WTC11 (cell line): ENCODE data around the gene ASB11. TPM values are rescaled to one million over a fixed set of nuclear protein-coding genes. Genes with fewer than 3 reads are reported as not detected.
"Not testable (repeated sequence)": the region's sequence is repeated elsewhere in the genome, so short reads cannot be mapped to it uniquely, and the experiment has no call there.

Experiments
- ATAC-seq: fragments of 200-7000 bp; cut with Tn5 transposase; 2 replicates; pipeline ENCODE4 v1.10.0; 2021; ENCODE audit warnings: mild to moderate bottlenecking, moderate library complexity
- CTCF ChIA-PET: fragments of 300-600 bp; sonication (Branson Sonifier 250); formaldehyde crosslinking; loops from one replicate; lab custom pipeline; 2021; ENCODE audit warnings: antibody characterized with exemption; lab: Charles Lee
- POLR2A ChIA-PET: fragments of 350-600 bp; sonication (Branson Sonifier 250); formaldehyde crosslinking; loops from one replicate; lab custom pipeline; 2021; ENCODE audit warnings: antibody characterized with exemption; lab: Charles Lee
- DNase-seq: peaks from one replicate; pipeline ENCODE4 v3.0.0; 2021; ENCODE audit warnings: low spot score
- H3K27ac Mint-ChIP-seq: 2 replicates; pipeline ENCODE4 v1.8.0; 2021; ENCODE audit warnings: mixed read lengths
- H3K27me3 Mint-ChIP-seq: 2 replicates; pipeline ENCODE4 v1.8.0; 2021; ENCODE audit warnings: low read depth, mild to moderate bottlenecking, moderate library complexity, mixed read lengths
- H3K36me3 Mint-ChIP-seq: 2 replicates; pipeline ENCODE4 v1.8.0; 2021; ENCODE audit warnings: mixed read lengths
- H3K4me1 Mint-ChIP-seq: 2 replicates; pipeline ENCODE4 v1.8.0; 2022; ENCODE audit warnings: mixed read lengths
- H3K4me3 Mint-ChIP-seq: 2 replicates; pipeline ENCODE4 v1.8.0; 2021; ENCODE audit warnings: mild to moderate bottlenecking, moderate library complexity, mixed read lengths
- H3K9me3 Mint-ChIP-seq: 2 replicates; pipeline ENCODE4 v1.8.0; 2021; ENCODE audit warnings: mixed read lengths
- HMGA2 ChIP-seq: fragments of 250-450 bp; sonication (Bioruptor Pico); IDR thresholded peaks from 2 replicates; pipeline ENCODE4 v1.4.0; 2021; ENCODE audit warnings: mild to moderate bottlenecking, moderate library complexity
- NFATC4 ChIP-seq: fragments of 250-450 bp; sonication (Bioruptor Pico); IDR thresholded peaks from 2 replicates; pipeline ENCODE4 v1.9.0; 2021; ENCODE audit warnings: mild to moderate bottlenecking
- NR2C2 ChIP-seq: sonication (generic); formaldehyde crosslinking; IDR thresholded peaks from 2 replicates; pipeline ENCODE4 v1.8.0; 2022; ENCODE audit warnings: mild to moderate bottlenecking, missing genetic modification reagents
- NR3C1 ChIP-seq: sonication (generic); formaldehyde crosslinking; conservative IDR thresholded peaks from 2 replicates; pipeline ENCODE4 v1.8.1; 2023; ENCODE audit warnings: low read depth, mild to moderate bottlenecking, missing genetic modification reagents
- SMAD4 ChIP-seq: sonication (generic); formaldehyde crosslinking; IDR thresholded peaks from 2 replicates; pipeline ENCODE4 v1.8.0; 2022; ENCODE audit warnings: mild to moderate bottlenecking, missing genetic modification reagents
- ZNF121 ChIP-seq: sonication (generic); formaldehyde crosslinking; IDR thresholded peaks from 2 replicates; pipeline ENCODE4 v1.8.0; 2023; ENCODE audit warnings: missing genetic modification reagents
- ZNF138 ChIP-seq: sonication (generic); formaldehyde crosslinking; conservative IDR thresholded peaks from 2 replicates; pipeline ENCODE4 v1.8.1; 2022; ENCODE audit warnings: mild to moderate bottlenecking, moderate library complexity, missing genetic modification reagents
- ZNF263 ChIP-seq: sonication (generic); formaldehyde crosslinking; IDR thresholded peaks from 2 replicates; pipeline ENCODE4 v1.8.1; 2022; ENCODE audit warnings: low read depth, mild to moderate bottlenecking, moderate library complexity, missing genetic modification reagents
- ZNF416 ChIP-seq: fragments of 250-450 bp; sonication (Bioruptor Pico); IDR thresholded peaks from 2 replicates; pipeline ENCODE4 v1.9.0; 2021; ENCODE audit warnings: mild to moderate bottlenecking, inconsistent platforms
- total RNA-seq: library from RNA; stranded (reverse); gene quantifications from 3 replicates; pipeline ENCODE4 v1.2.3, GENCODE V29; 2021
- TF ChIP-seq, protein P1 (sequence below): sonication (generic); formaldehyde crosslinking; IDR thresholded peaks from 2 replicates; pipeline ENCODE4 v1.8.1; 2022; ENCODE audit warnings: low read depth, missing genetic modification reagents, borderline replicate concordance
- TF ChIP-seq, protein P2 (sequence below): sonication (generic); formaldehyde crosslinking; IDR thresholded peaks from 2 replicates; pipeline ENCODE4 v1.8.0; 2023; ENCODE audit warnings: missing genetic modification reagents, mild to moderate bottlenecking, borderline replicate concordance
- TF ChIP-seq, protein P3 (sequence below): sonication (generic); formaldehyde crosslinking; IDR thresholded peaks from 2 replicates; pipeline ENCODE4 v1.8.1; 2022; ENCODE audit warnings: low read depth, mild to moderate bottlenecking, moderate library complexity, missing genetic modification reagents, borderline replicate concordance
- TF ChIP-seq, protein P4 (sequence below): fragments of 250-450 bp; sonication (Bioruptor Pico); conservative IDR thresholded peaks from 2 replicates; pipeline ENCODE4 v1.9.0; 2021; ENCODE audit warnings: mild to moderate bottlenecking
- TF ChIP-seq, protein P5 (sequence below): sonication (generic); formaldehyde crosslinking; IDR thresholded peaks from 2 replicates; pipeline ENCODE4 v1.8.1; 2022; ENCODE audit warnings: missing genetic modification reagents, borderline replicate concordance
- TF ChIP-seq, protein P6 (sequence below): fragments of 250-450 bp; sonication (Bioruptor Pico); IDR thresholded peaks from 2 replicates; pipeline ENCODE4 v1.9.0; 2021; ENCODE audit warnings: moderate library complexity, mild to moderate bottlenecking, inconsistent platforms, borderline replicate concordance
- TF ChIP-seq, protein P7 (sequence below): sonication (generic); formaldehyde crosslinking; IDR thresholded peaks from 2 replicates; pipeline ENCODE4 v1.8.0; 2023; ENCODE audit warnings: mild to moderate bottlenecking, missing genetic modification reagents
- TF ChIP-seq, protein P8 (sequence below): sonication (generic); formaldehyde crosslinking; IDR thresholded peaks from 2 replicates; pipeline ENCODE4 v1.8.1; 2022; ENCODE audit warnings: mild to moderate bottlenecking, moderate library complexity, missing genetic modification reagents

The ASB11 gene
- total RNA-seq, 1 experiment from 2014 or later: not detected

DNA sequence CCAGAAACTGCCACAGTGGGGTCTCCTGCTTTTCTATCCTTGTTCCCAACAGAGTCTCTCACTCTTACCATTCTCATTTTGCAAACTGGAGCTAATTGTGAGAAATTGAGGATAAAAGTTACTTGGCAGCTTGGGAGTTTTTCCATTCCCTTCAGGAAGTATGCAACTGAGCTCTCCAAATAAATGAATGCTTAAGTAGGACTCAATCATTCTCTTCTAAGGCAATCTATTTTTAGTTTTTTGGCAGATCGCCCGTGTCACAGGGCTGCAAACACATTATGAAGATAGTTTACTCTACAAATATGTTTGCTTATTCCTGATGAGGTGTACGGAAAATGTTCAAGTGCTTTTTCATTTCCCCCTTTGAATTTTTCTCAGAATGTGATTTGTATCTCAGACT lies 5.3 kb downstream of the ASB11 start (continued):
- TF ChIP-seq, protein P1, sequence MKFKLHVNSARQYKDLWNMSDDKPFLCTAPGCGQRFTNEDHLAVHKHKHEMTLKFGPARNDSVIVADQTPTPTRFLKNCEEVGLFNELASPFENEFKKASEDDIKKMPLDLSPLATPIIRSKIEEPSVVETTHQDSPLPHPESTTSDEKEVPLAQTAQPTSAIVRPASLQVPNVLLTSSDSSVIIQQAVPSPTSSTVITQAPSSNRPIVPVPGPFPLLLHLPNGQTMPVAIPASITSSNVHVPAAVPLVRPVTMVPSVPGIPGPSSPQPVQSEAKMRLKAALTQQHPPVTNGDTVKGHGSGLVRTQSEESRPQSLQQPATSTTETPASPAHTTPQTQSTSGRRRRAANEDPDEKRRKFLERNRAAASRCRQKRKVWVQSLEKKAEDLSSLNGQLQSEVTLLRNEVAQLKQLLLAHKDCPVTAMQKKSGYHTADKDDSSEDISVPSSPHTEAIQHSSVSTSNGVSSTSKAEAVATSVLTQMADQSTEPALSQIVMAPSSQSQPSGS (CRISPR knock-in tag): no peak
- no peak for TF ChIP-seq SMAD4 (CRISPR knock-in tag)
- TF ChIP-seq, protein P2, sequence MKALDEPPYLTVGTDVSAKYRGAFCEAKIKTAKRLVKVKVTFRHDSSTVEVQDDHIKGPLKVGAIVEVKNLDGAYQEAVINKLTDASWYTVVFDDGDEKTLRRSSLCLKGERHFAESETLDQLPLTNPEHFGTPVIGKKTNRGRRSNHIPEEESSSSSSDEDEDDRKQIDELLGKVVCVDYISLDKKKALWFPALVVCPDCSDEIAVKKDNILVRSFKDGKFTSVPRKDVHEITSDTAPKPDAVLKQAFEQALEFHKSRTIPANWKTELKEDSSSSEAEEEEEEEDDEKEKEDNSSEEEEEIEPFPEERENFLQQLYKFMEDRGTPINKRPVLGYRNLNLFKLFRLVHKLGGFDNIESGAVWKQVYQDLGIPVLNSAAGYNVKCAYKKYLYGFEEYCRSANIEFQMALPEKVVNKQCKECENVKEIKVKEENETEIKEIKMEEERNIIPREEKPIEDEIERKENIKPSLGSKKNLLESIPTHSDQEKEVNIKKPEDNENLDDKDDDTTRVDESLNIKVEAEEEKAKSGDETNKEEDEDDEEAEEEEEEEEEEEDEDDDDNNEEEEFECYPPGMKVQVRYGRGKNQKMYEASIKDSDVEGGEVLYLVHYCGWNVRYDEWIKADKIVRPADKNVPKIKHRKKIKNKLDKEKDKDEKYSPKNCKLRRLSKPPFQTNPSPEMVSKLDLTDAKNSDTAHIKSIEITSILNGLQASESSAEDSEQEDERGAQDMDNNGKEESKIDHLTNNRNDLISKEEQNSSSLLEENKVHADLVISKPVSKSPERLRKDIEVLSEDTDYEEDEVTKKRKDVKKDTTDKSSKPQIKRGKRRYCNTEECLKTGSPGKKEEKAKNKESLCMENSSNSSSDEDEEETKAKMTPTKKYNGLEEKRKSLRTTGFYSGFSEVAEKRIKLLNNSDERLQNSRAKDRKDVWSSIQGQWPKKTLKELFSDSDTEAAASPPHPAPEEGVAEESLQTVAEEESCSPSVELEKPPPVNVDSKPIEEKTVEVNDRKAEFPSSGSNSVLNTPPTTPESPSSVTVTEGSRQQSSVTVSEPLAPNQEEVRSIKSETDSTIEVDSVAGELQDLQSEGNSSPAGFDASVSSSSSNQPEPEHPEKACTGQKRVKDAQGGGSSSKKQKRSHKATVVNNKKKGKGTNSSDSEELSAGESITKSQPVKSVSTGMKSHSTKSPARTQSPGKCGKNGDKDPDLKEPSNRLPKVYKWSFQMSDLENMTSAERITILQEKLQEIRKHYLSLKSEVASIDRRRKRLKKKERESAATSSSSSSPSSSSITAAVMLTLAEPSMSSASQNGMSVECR (CRISPR knock-in tag): no peak
- no peak for TF ChIP-seq ZNF416
- TF ChIP-seq, protein P3, sequence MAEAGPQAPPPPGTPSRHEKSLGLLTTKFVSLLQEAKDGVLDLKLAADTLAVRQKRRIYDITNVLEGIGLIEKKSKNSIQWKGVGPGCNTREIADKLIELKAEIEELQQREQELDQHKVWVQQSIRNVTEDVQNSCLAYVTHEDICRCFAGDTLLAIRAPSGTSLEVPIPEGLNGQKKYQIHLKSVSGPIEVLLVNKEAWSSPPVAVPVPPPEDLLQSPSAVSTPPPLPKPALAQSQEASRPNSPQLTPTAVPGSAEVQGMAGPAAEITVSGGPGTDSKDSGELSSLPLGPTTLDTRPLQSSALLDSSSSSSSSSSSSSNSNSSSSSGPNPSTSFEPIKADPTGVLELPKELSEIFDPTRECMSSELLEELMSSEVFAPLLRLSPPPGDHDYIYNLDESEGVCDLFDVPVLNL (CRISPR knock-in tag): no peak
- no peak for TF ChIP-seq NFATC4 (CRISPR knock-in tag)
- TF ChIP-seq ZNF138 (CRISPR knock-in tag): no peak
- no peak for TF ChIP-seq NR2C2 (CRISPR knock-in tag)
- no peak for TF ChIP-seq HMGA2 (CRISPR knock-in tag)

DNA sequence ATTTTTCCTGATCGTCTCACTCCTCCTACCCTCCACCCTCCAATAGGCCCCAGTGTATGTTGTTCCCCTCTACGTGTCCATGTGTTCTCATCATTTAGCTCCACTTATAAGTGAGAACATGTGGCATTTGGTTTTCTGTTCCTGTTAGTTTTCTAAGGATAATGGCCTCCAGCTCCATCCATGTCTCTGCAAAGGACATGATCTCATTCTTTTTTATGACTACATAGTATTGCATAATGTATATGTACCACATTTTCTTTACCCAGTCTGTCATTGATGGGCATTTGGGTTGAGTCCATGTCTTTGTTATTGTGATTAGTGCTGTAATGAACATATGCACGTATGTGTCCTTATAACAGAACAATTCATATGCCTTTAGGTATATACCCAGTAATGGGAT lies 9.5 kb downstream of the ASB11 start:
- H3K36me3 Mint-ChIP-seq, H3K27ac Mint-ChIP-seq, H3K4me3 Mint-ChIP-seq, DNase-seq, H3K4me1 Mint-ChIP-seq, H3K9me3 Mint-ChIP-seq, POLR2A ChIA-PET, ATAC-seq, CTCF ChIA-PET, H3K27me3 Mint-ChIP-seq: not testable (repeated sequence)

DNA sequence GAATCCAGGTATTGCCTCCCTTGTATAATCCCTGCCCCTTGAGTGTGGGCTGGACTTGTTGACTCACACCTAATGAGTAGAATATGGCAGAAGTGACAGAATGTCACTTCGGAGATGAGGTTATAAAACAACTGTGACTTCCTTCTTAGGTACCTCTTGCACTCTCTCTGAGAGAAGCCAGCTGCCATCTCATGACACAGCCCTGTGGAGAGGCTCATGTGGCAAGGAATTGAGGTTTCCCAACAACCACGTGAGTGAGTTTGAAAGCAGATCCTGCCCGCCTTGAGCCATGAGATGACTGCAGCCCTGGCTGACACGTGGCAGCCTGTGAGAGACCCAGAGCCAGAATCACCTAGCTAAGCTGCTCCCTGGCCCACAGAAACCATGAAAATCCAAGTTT lies 13.5 kb downstream of the ASB11 start:
- Mint-ChIP-seq H3K4me3 (no peak overlapping the region), H3K27me3 (no peaks in the 10 kb centered on the region; the same call in 1 of the 2 replicates), H3K4me1 (peaks cover 9% of the 10 kb centered on the region), H3K9me3 (no peaks in the 10 kb centered on the region), H3K27ac (no peak overlapping the region), H3K36me3 (no peaks in the 10 kb centered on the region)
- ChIA-PET CTCF (interaction anchor here (0.7 kb wide), 1 partner anchor 115 kb away, joined by 3 read pairs; no protein-coding TSS in a partner anchor), POLR2A (no interaction called here)
- ATAC-seq (no peak), DNase-seq (no peak)
- TF ChIP-seq, protein P4, sequence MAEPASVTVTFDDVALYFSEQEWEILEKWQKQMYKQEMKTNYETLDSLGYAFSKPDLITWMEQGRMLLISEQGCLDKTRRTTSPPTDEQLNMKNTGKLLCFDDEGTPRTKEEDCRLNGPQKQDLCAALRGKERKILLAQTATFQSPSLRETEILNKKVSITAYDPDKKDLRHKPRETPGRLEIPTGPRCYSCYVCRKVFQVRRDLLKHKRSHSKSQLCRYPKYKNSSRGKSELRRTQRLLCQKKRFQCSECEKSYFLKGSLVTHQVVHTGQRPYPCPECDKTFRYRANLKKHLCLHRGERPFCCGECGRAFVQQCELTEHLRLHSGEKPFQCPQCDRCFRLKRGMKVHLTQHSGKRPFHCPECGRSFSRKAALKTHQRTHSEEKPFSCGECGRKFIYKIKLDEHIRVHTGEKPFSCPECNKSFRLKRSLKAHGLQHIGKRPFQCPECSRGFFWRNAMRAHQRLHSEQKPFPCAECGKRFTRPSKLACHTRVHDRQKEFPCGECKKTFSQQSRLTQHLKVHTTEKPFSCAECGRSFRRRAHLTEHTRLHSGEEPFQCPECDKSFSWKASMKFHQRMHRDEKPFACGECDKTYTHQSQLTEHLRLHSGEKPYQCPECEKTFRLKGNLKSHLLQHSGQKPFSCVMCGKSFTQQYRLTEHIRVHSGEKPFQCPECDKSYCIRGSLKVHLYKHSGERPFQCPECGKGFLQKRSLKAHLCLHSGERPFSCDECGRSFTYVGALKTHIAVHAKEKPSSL: no peak
- TF ChIP-seq, protein P5, sequence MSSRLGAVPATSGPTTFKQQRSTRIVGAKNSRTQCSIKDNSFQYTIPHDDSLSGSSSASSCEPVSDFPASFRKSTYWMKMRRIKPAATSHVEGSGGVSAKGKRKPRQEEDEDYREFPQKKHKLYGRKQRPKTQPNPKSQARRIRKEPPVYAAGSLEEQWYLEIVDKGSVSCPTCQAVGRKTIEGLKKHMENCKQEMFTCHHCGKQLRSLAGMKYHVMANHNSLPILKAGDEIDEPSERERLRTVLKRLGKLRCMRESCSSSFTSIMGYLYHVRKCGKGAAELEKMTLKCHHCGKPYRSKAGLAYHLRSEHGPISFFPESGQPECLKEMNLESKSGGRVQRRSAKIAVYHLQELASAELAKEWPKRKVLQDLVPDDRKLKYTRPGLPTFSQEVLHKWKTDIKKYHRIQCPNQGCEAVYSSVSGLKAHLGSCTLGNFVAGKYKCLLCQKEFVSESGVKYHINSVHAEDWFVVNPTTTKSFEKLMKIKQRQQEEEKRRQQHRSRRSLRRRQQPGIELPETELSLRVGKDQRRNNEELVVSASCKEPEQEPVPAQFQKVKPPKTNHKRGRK (CRISPR knock-in tag): no peak
- TF ChIP-seq, protein P6, sequence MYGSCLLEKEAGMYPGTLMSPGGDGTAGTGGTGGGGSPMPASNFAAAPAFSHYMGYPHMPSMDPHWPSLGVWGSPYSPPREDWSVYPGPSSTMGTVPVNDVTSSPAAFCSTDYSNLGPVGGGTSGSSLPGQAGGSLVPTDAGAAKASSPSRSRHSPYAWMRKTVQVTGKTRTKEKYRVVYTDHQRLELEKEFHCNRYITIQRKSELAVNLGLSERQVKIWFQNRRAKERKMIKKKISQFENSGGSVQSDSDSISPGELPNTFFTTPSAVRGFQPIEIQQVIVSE: no peak
- no peak for TF ChIP-seq ZNF263 (CRISPR knock-in tag)
- TF ChIP-seq, protein P7, sequence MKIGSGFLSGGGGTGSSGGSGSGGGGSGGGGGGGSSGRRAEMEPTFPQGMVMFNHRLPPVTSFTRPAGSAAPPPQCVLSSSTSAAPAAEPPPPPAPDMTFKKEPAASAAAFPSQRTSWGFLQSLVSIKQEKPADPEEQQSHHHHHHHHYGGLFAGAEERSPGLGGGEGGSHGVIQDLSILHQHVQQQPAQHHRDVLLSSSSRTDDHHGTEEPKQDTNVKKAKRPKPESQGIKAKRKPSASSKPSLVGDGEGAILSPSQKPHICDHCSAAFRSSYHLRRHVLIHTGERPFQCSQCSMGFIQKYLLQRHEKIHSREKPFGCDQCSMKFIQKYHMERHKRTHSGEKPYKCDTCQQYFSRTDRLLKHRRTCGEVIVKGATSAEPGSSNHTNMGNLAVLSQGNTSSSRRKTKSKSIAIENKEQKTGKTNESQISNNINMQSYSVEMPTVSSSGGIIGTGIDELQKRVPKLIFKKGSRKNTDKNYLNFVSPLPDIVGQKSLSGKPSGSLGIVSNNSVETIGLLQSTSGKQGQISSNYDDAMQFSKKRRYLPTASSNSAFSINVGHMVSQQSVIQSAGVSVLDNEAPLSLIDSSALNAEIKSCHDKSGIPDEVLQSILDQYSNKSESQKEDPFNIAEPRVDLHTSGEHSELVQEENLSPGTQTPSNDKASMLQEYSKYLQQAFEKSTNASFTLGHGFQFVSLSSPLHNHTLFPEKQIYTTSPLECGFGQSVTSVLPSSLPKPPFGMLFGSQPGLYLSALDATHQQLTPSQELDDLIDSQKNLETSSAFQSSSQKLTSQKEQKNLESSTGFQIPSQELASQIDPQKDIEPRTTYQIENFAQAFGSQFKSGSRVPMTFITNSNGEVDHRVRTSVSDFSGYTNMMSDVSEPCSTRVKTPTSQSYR (CRISPR knock-in tag): no peak
- TF ChIP-seq ZNF121 (CRISPR knock-in tag): no peak
- TF ChIP-seq SMAD4 (CRISPR knock-in tag): no peak
- TF ChIP-seq, protein P8, sequence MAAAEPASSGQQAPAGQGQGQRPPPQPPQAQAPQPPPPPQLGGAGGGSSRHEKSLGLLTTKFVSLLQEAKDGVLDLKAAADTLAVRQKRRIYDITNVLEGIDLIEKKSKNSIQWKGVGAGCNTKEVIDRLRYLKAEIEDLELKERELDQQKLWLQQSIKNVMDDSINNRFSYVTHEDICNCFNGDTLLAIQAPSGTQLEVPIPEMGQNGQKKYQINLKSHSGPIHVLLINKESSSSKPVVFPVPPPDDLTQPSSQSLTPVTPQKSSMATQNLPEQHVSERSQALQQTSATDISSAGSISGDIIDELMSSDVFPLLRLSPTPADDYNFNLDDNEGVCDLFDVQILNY (CRISPR knock-in tag): no peak
- no peak for TF ChIP-seq NR3C1
